ENCODE results near the gene ZNF385B.
"Not testable (repeated sequence)": the region's sequence is repeated elsewhere in the genome, so short reads cannot be mapped to it uniquely, and the experiment has no call there.

ZNF385B gene

DNA sequence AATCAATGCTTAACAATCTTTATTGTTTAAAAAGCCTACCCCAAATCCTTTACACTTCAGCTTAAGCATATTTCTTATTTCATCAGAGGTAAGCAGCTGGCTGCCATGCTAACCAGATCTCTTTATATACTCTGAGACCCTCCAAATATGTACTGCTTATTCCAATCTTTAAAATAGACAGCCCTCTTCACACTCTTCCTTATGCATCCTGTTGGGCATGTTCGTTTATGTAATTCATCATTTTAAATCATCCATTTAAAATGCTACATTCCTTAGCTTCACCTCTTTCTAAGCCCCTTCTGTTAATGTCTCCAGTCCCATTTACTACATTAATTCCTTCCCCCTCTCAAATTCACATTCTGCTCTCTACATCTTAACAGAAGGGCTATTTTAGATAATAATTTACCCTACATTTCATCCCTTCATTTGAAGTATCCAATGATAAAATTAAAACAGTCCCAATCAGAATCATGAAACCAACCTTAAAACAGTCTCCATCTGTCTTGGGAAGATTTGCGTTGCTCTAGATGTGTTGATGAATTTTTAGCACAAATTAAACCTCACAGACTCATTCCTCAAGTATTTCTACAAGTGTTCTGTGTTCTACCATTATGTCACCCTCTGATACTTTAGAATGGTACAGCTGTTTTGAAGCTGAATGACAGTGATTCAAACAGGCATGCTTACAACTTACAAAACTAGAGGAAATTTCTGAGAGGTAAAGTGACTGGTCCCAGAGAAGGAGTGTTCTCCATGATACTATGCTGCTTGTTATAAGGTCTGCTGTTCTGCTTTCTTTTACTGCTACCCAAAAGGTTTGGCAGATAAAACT is 59.1 kb downstream of the ZNF385B start:
- DNase-seq (ENCODE audit: low spot score): no peak

DNA sequence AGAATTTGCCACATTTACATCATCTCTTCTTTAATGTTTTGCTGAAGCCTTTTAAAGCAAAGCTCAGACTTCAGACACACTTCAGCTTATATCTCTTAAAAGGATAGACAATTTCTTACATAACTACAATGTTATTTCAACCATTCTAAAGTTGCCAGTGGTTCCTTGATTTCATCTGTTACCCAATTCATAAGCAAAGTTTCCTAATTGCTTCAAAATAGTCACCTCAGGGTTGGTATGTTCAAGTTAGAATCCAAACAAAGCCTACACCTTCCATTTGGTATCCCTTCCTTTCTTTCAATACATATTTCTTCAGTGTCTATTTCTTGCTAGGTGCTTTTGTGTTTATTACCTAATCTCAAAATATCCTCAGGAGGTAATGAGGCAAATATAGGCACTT is 60.6 kb downstream of the ZNF385B start:
- no peak for DNase-seq (ENCODE audit: low spot score)

DNA sequence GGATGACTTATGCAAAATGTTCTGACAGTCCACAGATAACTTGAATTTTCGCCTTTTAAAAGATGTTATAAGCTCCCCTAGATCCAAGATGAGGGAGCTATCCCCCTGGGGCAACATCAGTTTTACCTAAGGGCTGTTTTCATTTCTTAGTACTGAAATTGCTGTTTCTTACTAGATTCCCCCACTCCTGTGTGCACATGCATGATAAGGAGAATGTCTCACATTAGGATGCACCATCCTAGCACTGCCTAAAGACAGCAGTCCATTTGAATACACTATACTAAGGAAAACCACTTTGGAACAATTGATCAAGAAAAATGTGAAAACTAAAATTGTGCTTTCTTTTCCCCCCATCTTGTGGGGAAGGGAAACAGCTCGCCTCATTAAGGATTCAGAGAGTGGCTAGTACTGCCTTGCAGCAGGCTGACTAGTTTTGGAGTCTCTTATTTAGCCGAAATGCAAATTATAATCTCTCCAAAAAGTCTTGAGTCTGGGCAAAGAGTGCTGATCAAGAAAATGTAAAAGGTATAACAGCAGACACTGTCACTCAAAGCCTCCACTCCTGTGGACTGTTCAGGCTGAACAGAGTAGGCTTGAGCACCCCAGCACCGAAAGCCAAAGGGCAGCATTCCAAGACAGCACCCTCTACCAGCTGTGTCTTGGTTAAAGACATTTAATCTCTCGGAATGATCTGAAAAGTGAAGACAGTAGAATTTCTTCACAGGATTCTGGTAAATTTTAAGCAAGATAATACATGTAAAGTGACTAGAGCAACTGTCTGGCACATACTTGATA is 65.0 kb downstream of the ZNF385B start:
- no peak for DNase-seq (ENCODE audit: low spot score)

DNA sequence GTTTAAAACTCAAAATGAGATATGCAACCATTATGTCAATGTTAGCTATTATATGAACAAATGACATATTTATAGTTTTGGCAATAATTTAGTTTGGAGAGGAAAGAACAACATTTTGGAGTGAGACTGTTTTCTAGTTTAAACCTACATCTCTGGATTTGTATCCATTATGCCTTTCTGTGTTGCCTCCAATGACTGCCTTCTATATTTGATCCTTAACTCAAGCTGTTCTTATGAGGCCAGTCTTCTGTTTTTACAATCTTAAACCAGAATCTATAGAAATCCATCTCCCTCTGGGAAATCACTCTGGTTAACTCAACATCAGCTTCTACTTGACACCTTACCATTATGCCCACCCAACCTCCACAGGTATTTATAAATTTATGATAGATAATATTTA is 67.5 kb downstream of the ZNF385B start:
- DNase-seq (ENCODE audit: low spot score): no peak

DNA sequence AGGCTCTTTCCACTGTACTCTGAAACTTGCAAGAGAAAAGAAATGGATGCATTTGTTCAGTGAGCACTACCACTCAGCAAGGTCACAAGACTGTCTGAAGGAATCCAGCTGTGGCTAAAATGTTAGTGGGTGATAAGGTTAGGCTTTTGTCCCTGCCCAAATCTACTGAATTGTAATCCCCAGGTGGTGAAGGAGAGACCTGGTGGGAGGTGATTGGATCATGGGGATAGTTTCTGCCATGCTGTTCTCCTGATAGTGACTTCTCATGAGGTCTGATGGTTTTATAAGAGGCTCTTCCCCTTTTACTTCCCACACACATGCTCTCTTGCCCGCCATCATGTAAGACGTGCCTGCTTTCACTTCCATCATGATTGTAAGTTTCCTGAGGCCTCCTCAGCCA is 68.2 kb downstream of the ZNF385B start:
- DNase-seq (ENCODE audit: low spot score): no peak

DNA sequence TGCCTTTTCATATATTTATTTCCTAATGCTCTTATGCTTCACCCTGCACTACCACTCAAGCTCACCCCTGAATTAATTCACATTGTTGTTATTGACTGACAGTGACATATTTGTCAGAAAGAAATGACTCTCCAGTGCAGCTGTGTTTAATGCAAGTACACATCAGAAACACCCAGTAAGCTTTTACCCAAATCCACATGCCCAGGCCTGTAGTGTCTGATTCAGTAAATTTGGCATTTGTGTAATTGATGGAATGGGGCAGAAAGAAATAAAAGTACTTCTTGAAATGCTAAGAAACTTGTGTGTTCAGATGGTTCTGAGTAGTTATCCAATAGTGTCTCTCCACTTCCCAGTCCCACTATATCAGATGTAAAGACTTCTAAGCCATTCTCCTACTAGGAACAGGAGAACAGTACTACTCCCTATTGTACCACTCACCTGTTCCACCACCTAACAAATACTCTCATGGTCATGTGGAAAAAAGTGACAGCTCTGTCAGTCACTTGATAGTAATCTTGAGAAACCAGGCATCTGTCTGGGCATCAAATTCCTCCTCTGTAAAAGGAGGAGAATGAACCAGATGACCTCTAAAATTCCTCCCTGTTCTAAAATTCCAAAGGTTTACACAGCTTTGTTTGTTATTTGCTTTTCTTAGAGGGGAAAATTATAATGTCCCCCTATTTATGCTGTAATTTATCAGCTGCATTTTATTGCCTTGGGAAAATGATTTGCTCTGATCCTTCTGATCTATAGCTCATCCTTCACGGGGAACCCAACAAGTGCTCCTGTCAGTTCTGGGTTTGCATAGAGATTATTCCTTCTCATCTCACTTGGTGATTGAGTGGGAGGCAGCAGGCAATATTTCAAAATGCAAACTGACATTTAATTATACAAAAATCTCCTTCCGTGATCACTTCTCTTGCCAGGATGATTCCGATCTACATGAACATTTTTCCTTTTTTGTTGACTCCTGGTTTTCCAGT is 70.9 kb downstream of the ZNF385B start:
- DNase-seq (ENCODE audit: low spot score): no peak

DNA sequence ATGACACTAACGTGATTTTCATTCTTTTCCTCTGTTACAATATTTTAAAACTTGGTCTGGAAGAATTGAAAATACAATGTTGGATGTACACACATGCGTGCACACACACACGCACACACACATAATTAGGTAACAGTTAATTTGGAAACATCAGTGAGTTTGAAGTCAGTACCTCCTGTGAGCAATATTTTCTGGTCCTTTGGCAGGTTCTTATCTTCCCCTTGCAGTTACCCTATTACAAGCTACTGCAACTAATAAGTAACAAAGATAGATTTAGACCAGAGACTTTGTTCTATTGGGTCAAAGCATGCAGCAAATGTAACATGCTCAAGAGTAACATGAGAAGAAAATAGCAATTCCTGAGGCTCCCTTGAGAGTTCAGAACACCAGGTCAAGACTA is 73.3 kb downstream of the ZNF385B start:
- DNase-seq (ENCODE audit: low spot score): no peak

DNA sequence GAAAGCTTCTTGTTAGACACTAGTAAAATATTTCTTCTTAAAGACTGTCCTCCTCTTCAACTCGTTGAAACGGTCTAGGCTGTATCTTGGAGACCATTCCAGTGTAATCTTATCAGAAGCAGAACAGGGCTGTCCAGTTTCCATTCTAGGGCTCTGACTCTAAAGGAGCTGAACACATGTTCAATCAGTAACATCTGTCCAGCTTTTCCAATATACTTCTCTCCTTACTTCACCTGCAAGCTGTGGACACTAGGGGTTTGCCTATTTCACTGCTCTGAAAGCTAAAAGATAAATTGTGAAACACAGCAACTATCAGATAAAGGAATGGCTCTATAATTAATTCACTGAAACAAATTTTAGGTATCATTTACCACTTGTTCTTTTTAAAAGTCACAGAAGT is 73.8 kb downstream of the ZNF385B start:
- no peak for DNase-seq (ENCODE audit: low spot score)

DNA sequence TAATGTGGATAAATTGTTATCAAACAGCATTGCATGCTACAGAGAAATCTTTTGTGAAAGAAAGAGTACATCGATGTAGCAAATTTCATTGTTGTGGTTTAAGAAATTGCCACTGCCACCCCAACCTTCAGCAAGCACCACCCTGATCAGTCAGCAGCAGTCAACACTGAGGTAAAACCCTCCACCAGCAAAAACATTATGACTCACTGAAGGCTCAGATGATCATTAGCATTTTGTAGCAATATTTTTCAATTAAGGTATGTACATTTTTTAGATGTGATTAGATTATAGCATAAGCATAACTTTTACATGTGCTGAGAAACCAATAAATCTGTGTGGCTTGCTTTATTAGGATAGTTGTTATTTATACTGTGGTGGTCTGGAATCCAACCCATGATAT is 75.5 kb downstream of the ZNF385B start:
- DNase-seq (ENCODE audit: low spot score): no peak

DNA sequence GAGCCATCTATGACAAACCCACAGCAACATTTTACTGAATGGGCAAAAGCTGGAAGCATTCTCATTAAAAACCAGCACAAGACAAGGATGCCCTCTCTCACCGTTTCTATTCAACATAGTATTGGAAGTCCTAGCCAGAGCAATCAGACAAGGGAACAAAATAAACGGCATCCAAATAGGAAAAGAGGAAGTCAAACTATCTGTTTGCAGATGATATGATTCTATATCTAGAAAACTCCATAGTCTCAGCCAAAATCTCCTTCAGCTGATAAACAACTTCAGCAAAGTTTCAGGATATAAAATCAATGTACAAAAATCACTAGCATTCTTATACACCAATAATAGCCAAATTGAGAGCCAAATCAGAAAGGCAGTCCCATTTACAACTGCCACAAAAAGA is 79.1 kb downstream of the ZNF385B start:
- DNase-seq (ENCODE audit: low spot score): not testable (repeated sequence)

DNA sequence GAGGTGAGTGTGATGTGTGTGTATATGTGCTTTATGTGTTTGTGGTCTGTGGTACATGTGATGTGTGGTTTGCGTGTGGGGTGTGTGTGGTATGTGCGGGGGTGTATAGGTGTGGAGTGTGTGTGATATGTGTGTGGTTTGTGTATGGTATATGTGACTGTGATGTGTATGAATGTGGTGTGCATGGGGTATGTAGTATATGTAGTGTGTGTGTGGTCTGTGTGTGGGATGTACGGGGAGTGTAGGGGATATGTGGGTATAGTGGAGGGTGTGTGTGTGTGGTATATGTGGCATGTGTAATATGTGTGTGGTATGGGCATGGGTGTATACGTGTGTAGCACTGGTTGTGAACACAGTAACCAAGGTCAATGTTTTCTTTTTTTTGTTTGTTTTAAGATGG is 87.4 kb downstream of the ZNF385B start:
- no peak for DNase-seq (ENCODE audit: low spot score)

DNA sequence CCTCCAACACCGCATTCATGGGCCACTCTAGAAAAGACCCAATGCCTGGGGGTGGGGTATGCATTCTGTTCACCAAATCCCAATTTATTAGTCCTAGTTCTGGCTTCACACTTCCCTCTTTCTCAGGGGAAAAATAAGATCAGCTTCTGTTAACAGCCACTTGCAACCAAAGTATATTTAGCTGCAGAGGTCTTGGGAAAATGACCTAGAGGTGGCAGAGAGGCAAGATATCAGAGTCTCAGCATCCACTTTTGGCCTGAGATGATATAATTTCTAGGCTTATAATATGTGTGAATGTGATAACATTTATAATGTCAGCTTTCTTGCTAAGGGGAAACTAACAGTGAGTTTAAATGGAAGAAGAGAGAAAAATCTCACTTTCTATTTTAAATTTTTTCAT is 89.1 kb downstream of the ZNF385B start:
- DNase-seq (ENCODE audit: low spot score): no peak

DNA sequence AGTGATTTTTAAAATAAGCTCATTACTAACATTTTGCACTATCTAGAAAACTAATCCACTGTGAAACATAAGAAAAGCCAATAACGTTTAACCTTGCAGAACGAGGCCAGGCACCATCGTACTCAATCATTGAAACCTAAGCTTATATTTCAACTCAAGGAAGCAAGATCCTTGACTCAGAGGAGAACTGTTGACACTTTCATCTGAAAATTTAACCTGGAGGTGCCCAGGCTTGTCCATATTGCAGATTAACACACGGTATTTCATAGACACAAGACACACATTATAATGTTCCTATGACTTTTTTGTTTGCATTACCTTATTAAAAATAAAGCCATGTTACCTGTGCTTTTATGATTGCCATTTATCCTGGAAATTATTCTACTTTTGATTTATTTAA is 89.6 kb downstream of the ZNF385B start:
- no peak for DNase-seq (ENCODE audit: low spot score)

DNA sequence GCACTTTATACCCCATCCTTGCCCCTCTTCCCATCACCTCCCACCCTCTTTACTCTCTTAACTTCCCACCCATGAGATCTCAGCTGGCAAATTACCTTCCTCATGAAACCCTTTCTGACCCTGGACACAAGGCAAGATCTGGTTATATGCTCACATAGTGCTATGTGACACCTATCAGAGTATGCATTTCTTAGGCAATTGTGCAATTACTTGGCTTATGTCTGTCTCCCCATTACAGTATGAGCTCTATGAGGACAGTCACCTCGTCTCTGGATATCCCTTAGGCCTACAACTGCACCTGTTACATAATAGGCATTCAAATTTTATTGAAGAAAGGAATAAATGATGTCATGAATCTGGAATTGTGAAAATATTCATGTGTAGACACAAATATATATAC is 91.4 kb downstream of the ZNF385B start:
- no peak for DNase-seq (ENCODE audit: low spot score)

DNA sequence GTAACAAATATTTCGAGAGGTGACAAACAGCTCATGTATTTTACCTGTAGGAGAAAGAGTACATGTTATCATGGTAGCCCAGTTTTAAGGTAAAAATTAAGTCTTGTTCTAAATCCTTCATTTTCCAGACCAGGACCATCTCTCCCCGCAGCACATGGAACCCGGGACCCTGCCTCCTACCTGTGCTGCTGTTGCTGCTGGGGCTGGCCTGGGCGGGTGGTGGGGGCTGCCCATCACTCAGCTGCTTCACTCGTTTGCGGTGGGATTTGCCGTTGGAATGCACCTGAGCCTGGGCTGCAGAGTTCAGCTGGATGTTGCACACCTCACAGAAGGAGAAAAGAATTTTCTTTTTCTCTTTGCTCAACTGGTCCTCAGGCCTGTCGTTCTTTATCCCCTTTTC is 92.1 kb downstream of the ZNF385B start:
- DNase-seq (ENCODE audit: low spot score): no peak

DNA sequence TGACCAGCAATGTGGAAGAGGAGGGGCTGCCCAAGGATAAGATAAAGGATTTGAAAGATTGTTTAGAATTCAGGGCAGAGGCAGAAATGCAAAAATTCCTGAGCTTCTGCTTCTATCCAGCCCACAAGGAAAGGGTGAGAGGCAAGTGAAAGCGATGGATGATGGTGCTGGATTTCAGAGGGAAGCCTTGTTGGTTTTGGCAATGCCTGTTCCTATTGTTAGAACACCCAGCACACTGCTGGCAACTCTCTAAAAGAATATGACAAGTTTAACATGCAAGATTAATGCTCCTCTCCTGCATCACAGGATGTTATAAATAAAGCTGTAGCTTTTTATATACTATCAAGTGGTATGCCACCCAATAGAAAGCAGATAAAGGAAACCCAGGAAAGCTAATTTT is 92.6 kb downstream of the ZNF385B start:
- DNase-seq (ENCODE audit: low spot score): no peak

DNA sequence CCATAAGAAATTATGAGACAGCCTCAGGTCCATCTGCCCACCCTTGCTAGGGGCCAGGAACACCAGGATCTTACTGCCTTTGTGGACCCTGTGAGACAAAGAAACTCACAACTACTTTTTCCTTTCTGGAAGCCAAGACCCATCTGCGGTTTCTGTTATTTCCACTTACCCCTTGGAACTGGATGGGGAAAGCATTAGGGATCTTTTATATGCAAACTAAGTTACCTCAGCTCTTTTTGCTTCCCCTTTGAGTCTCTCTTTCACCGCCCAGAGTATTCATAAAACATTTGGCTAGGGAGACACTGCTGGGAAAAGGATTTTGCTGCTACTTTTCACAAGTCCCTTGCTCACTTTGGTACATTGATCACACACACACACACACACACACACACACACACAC is 95.7 kb downstream of the ZNF385B start:
- DNase-seq (ENCODE audit: low spot score): no peak

DNA sequence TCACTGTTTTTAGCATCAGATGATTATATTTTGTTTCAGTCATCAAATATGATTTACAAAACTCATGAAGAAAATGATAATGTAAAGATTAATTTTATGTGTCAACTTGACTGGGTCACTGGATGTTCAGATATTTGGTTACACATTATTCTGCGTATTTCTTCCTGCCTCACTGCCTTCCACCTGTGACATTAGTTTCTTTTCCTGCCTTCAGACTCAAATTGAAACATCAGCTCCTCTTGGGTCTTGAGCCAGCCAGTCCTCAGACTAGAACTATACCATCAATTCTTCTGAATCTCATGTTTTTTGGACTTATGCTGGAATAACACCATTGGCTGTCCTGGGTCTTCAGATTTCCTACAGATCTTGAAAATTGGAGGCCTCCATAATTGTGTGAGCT is 96.7 kb downstream of the ZNF385B start:
- DNase-seq (ENCODE audit: low spot score): no peak

DNA sequence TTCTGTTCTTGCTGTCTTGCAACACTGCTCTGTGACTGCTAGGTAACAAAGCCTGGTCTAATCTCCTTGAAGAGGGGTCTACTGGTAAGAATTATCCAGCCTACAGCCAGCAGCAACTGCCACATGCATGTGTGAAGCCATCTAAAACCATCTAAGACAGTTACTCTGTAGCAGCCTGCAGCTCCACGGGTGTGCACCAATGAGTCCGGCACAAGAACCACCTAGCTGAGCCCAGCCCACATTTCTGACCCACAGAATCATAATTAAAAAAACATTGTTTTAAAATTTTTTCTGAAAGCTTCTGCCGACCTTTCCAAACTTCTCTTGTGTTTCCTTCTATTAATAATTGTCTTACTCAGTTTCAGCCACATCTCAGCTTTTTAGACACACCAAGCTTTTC is 102.8 kb downstream of the ZNF385B start:
- DNase-seq (ENCODE audit: low spot score): no peak

DNA sequence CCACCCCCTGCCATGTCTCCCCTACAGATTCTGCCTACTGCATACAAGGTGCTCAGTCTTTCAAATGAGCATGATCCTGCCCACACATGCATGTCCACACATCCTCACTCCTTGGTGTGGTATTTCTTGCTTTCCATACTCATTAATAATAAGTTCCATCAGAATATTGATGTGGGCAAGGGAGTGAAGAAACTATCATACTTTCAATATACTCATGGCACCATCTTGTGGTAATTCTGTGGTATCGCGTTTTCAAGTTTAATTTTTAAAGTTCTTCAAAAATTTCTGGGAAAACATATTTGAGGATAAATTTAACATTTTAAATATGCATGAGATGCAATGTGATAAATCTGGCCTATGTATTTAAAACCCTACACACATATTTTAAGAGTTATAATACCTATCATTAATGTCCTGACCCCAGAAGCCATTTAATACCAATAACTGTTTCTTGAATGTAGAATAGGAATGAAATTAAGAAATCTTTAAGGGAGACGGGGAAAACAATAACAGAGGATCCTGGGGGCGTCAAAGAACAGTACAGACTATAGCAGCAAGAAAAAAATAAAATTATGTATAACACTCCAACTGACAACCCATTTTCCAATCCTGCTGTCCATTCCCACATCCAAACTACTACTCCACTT is 110.1 kb downstream of the ZNF385B start:
- peak; percentile 15 for DNase-seq (ENCODE audit: low spot score)

DNA sequence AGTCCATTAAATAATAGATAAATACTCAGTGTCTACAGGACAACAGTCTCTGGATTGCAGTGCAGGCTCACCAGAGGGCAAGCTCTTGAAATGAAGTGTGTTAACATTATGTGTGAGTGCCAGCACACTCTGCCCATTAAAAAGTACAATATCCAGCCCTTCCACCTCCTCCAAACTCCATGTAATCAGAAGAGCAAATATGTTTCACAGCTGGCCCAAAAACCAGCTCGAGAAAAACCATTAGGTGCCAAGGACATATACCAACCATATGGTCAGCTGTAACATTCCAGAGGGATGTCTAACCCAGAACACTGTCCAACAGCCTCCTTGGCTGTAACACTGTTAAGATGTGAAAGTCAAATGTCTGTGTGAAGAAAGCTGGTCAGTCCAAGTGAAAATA is 112.2 kb downstream of the ZNF385B start:
- no peak for DNase-seq (ENCODE audit: low spot score)

DNA sequence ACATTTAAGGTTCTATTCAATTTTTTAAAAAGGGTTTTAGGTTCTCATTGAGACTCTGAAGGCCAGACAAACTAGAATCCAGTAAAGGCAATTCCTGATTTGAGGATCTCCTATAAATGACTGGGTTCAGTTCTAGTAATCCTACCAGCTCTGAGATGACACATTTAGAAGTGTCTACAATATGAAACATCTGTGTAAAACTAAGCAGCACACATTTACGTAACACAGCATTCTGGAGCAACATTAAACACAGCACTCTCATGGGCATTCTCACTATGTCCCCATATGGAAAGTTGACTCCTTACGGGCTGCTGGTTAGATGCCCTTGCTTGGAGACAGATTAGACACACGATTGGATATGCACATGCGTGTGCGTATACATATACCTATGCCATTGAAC is 114.4 kb downstream of the ZNF385B start:
- no peak for DNase-seq (ENCODE audit: low spot score)
